ENCODE results near the gene GEN1.

Gene GEN1

DNA sequence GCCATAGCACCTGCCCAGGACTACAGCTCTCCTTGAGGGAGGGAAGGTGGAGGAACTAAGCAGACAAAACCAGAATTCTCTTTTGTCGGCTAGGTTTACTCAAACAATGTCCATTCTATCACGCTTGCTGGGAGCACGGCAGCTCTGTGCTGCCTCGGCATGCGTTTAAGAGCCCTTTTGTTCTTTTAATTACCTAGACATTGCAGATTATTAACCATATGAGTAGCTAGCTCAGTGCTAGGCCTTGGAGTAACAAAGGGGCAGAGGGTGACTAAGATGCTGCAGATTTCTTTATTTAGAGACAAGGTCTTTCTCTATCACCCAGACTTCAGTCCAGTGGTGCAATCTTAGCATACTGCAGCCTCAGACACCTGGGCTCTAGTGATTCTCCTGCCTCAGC, 73.4 kb downstream of the GEN1 start:
- DNase-seq, result no peak

DNA sequence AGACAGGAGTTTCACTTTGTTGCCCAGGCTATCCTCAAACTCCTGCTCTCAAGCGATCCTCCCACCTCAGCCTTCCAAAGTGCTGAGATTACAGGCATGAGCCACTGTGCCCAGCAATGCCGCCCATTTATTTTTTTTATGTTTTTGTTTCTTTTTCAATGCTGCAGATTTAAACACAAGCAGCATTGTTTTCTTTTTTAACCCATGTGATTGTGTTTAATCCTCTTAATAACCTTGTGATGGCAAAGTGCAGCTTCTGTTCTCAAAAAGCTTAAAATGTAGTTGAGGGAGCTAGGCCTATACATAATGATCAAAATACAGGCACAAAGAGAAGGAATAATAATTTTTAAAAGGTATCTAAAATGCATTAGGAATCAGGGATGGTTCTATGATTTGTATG, 73.8 kb downstream of the GEN1 start:
- DNase-seq, result no peak

GRCh38 chr2:17830053-17831034, 76.4 kb downstream of the GEN1 start:
- DNase-seq, result peak; percentile 78

GRCh38 chr2:17835516-17835915, 81.6 kb downstream of the GEN1 start:
- DNase-seq, result no peak
